Activated CD4-positive, alpha-beta T cell treated with anti-CD3 and anti-CD28 coated beads, Interleukin-2, amount 50 U/mL, for 16 hours (primary cell): ENCODE data around the gene SSPN.

Experiments
- DNase-seq: peaks from one replicate; pipeline ENCODE4 v3.0.0-alpha.2; 2020

SSPN gene

DNA sequence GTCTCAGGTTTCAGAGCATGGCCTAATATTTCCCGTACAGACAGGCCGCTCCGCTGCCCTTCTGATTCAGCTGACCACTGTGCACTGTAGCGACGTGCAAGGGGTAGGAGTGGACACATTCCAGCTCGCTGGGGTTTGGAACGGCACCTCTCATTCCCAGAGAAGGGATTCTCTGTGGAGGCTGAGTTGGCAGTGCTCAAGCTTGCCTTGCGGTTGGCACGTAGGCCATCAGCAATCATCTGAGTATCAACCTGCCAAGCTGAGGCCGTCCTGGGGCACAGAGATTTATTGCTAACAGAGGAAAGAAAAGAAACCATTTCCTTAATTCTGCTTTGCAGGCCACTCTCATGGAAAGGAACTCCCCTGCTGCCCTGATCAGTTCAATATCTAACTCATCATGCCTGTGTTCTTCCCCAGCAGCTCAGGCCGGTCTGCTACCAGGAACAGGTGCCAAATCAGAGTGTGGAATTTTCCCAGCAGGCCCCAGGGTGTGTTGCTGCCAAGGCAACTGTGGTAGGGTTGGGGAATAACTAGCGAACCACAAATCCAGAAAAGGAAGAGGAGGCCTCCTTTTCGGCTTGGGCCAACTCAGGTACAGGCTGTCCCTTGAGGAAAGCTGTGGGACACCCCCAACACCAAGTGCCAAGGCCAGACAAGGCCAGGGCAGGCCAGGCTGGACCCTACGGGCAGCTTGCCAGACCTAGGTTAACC is 92.5 kb downstream of the SSPN start:
- DNase-seq: no peak

- no peak for DNase-seq
These were observed 95.2 kb downstream of the SSPN start for GRCh38 chr12:26290565-26290964.

- no peak for DNase-seq
These were observed 97.2 kb downstream of the SSPN start for GRCh38 chr12:26292596-26292995.

DNA sequence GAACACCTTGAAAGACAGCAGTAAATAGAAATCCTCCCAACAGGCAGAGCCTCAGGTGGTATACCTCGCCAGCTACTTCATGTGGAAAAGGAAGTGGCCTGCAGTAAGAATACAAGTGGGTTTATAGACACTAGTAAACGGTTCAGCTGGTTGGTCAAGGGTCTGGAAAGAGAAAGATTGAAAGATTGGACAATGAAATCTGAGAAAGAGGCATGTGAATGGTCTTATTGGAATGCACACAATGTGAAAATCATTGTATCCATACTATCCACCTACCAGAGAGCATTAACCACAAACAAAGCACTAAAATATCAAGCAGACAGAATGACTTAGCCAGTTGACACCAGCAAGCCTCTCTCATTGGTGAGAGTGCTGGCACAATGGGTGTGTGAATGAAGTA is 98.2 kb downstream of the SSPN start:
- no peak for DNase-seq

DNA sequence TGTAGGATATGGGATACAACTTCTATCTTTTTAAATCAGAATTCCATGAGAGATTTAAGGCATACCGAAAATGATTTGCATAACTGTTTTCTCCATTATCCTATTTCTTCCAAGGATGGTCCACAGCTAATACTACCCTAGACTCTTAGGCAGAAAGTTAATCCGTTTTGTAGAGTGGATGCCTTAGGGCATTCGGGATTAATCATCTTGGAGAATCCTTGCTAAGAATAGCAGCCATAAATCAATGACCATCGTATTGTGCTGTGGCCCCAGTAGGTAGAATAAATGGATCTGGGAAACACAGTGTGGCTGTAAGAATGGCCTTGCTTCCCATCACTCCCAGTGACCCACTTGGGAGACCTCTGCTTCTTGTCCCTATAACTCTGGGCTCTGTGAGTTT is 99.6 kb downstream of the SSPN start:
- no peak for DNase-seq

- DNase-seq: peak; percentile 61
These were observed 102.2 kb downstream of the SSPN start for GRCh38 chr12:26297396-26298070.

DNA sequence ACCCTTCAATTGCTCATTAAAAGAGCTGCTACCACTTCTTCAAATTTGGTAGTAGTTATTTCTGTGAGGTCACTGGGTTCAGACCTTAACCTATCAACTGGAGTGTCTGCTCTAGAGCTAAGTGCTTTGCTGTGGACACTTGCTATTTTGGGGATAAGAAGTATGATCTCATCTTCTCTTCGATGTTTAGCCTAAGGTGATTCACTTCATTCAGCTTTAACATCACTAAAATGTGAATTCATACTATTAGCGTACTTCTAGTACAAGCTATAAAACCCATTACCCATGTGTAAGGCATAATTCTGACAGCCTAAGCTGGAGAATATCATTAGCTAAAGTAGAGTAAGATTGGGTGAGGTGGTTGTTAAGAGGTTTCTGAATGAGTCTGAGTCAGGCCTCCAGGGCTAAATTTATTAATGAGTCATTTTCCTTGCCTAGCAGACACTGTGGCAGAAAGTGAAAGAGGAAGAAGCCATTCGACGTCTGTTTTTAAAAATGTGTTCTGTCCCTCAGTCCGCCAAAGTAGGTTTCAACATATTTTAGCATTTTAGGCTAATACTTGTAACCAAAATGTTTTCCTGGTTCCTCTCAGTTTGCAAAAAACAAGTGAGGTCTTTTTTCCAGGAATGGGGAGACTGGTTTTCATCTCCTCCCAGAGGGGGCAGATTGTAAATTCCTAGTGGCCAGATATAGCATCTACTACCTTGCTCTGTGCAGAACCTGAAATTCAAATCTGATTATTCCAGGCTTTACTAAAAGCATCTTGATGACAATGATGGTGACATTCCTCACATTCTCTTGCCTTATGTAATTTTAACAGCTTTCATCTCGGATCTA is 103.6 kb downstream of the SSPN start:
- DNase-seq: peak; percentile 81

GRCh38 chr12:26299751-26300150 is 104.4 kb downstream of the SSPN start:
- DNase-seq: no peak
